VCaP (cell line): ENCODE data around the gene SZRD1.

Experiments
- H3K27ac ChIP-seq: fragments of 450-650 bp; 2 replicates; pipeline ENCODE4 v1.5.1; 2017
- TF ChIP-seq, protein P1 (sequence below): fragments of 450-650 bp; conservative IDR thresholded peaks from 2 replicates; pipeline ENCODE4 v1.5.1; 2017; ENCODE audit warnings: mild to moderate bottlenecking, moderate library complexity

Gene SZRD1

DNA sequence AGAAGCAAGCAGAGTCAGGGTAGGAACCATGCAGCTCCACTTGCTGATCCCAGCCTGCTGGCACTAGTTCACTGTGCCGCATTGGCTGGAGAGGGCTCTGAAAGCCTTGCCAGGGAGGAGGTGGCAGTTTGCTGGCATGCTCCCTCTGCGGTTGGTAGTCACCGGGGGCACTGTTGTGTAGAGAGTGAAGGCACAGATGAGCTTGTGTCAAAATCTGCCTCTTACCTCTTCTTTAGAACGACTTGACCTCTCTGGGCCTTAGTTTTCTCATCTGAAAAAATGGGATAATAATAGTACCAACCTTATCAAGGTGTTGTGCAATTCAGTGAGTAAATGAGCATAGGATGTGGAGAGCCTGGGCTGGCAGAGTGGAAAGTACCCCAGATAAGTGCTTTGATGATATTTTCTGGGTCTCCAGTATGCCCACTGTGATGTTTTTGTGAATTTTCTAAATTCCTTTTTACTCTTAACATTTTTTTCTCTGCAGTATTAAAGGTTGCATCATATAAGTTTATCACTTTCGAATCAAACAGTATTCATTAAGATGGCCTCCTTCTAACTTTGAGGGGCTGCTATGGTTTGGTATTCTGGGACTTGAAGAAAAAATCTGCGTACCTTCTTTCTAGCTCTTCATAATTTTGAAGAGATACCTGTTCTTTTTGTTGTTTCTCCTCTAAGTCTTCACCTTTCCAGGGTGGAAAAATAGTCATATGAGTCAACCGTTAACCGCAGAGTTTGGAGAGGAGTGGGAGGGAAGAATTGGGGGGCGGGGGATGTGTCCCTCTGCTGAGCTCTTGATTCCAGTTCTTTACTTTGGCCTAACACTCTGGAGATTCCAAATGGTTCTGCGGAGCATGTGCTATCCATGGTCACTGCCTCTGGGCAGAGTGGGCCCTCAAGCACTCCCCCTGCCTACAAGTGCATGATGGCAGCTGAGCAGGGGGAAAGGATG lies 26.8 kb downstream of the SZRD1 start:
- TF ChIP-seq, protein P1, sequence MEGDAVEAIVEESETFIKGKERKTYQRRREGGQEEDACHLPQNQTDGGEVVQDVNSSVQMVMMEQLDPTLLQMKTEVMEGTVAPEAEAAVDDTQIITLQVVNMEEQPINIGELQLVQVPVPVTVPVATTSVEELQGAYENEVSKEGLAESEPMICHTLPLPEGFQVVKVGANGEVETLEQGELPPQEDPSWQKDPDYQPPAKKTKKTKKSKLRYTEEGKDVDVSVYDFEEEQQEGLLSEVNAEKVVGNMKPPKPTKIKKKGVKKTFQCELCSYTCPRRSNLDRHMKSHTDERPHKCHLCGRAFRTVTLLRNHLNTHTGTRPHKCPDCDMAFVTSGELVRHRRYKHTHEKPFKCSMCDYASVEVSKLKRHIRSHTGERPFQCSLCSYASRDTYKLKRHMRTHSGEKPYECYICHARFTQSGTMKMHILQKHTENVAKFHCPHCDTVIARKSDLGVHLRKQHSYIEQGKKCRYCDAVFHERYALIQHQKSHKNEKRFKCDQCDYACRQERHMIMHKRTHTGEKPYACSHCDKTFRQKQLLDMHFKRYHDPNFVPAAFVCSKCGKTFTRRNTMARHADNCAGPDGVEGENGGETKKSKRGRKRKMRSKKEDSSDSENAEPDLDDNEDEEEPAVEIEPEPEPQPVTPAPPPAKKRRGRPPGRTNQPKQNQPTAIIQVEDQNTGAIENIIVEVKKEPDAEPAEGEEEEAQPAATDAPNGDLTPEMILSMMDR = no peak
- no peak overlapping the region for H3K27ac ChIP-seq

DNA sequence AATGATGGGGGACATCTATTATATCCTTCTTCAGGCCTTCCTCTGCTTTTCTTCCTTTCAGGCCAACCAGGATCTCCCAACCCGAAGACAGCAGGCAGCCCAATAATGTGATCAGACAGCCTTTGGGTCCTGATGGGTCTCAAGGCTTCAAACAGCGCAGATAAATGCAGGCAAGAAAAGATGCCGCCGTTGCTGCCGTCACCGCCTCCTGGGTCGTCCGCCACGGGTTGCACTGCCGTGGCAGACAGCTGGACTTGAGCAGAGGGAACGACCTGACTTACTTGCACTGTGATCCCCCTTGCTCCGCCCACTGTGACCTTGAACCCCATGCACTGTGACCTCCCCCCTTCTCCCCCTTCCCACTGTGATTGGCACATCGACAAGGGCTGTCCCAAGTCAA lies 27.9 kb downstream of the SZRD1 start:
- no peak overlapping the region for H3K27ac ChIP-seq
- TF ChIP-seq, protein P1 = no peak

DNA sequence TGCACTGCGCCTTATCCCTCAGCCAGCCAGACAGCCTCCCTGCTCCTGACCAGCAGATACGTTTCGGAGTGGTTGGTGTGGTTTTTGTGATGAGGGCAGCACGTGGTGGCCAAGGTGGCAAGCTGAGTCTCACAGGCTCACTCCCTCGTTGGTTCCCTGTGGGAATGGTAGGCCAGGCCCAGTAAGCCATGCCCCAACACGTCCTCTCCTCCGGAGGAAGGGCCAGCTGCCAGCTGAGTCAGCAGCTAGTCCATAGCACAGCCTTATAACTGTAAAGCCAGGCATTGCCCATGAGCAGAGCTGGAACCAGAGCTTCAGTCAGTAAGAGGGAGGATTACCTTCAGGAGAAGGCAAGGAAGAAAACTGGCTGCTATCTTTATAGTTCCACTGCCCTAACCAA lies 29.5 kb downstream of the SZRD1 start:
- H3K27ac ChIP-seq = no peak overlapping the region
- TF ChIP-seq, protein P1 = no peak

DNA sequence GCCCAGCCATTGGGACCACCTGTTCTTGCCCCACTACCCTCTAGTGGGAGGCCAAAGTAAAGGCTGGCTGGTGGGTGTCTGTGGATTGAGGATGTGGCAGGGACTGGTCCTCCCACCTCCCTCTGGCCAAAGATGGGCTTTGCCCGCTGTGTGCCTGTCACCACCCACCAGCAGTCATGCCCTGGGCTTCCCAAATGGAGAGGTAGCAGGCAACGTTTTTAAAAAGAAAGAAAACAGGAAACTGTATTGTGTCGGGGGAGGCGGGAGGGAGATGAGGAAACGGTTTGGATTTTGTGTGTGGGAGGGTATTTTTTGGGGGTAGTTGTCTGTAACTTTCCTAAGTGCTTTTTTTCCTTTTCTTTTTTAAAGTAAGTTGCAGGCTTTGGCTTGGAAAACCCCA lies 30.1 kb downstream of the SZRD1 start:
- TF ChIP-seq, protein P1 = no peak
- no peak overlapping the region for H3K27ac ChIP-seq

DNA sequence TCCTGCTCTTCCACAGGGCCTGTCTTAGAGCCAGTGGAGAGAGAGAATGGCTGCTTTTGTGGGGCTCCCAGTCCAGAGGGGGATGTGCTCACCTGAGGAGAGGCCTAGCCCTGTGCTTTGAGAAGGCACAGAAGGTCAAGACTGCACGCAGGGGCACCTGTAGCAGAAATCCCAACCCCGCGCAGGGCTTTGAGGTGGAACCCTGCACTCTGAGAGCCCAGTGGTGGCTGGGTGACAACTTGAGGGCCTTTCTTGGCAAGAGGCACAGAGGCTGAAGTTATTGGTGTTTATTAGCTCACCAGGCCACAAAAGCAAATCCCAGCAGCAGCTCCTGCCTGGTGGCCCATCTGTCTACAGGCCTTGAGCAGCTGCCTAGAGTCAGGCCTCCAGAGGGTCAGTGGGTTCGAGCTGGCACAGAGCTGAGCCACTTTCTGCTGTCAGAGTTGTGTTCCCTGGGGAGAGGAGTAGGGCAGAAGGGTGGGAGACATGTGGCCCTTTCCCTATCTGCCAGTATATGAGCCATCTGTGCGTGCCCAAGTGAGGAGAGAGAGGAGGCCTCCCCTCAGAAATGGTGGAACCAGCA lies 31.4 kb downstream of the SZRD1 start:
- TF ChIP-seq, protein P1 = no peak
- no peak overlapping the region for H3K27ac ChIP-seq

DNA sequence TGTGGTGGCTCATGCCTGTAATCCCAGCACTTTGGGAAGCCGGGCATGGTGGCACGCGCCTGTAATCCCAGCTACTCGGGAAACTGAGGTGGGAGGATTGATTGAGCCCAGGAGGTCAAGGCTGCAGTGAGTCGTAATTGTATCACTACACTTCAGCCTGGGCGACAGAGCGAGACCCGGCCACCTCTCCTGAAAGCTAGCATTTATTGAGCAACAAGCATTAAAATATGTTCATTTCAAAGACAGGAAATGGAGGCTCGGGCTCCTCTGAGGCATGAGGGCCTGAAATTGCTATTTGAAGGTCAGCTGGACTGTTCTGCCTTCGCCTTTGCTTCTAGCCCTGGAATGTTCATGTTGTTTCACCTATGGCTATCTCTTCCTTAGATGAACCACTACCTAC lies 35.7 kb downstream of the SZRD1 start:
- TF ChIP-seq, protein P1 = no peak
- no peak overlapping the region for H3K27ac ChIP-seq

DNA sequence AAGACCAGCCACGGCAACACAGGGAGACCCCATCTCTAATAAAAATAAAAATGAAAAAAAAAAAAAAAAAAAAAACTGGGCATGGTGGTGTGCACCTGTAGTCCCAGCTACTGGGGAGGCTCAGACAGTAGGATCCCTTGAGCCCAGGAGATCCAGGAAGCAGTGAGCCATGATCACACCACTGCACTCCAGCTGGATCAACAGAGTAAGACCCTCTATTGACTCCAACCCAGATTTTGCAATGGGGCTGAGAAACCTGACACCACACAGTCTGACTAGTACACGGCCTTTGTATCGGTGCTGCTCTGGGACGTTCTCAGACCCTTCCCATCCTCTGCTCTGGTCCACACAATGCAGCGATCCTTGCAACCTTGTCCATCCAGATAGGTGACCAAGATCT lies 38.4 kb downstream of the SZRD1 start:
- TF ChIP-seq, protein P1 = no peak
- no peak overlapping the region for H3K27ac ChIP-seq
